ENCODE results near the gene KIT. TPM values are rescaled to one million over a fixed set of nuclear protein-coding genes. Genes with fewer than 3 reads are reported as not detected.
A peak's percentile ranks its signal among the peaks of the same experiment; 100 is the strongest.

KIT gene
- total RNA-seq, 5 donors from 2014 or later (not counting 1 experiment from before 2014, with no cell fraction given): 0.98 to 6.6 (median 3.6) TPM

DNA sequence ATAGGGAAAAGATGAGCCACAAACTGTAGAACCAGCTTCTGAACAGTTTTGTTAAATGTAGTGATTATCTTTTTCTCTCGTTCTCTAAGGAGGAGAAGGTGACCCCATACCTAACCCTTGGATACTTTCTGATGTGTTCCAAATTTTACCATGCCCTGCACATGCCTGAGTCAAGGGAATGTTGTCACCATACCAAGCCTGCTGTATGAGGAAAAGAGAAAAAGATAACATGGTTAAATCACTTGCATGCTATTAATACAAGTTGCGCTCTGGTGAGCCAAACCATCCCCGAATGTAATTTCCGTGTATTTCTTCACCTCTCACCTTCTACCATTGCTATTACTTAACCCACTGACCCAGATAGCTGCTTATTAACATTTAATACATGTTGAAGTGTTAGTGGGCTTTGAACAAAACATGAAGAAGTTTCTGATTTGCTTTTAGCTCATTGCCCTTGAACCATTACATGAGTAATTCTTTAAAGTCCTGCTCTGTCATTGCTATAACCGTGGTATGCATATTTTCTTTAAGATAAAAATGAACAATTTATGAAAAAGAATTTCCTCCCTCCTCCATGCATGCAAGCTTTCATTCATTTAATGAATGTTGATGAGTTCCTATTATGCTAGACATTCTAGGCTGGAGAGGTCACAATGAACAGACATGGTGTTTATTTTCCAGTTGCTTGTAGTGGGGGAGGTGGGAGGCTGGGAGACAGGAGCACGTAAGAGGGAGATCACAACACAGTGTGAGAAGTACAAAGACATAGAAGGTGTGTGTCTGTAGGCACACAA lies 13.6 kb upstream of the KIT start:
- Mint-ChIP-seq H3K4me1 (no peaks in the 10 kb centered on the region), H3K4me3 (no peak overlapping the region), H3K36me3 (no peaks in the 10 kb centered on the region), H3K27me3 (peaks cover 0 to 8% of the 10 kb centered on the region in 2 donors), H3K27ac (no peak overlapping the region), H3K9me3 (no peaks in the 10 kb centered on the region)
- ATAC-seq (replicated peaks in 1 of 4) (no peak), DNase-seq (no peak)
- ChIA-PET CTCF (no interaction called here), POLR2A (no interaction called here)
- 67% methylated on average over 1 of the region's 6 CpGs for WGBS (ENCODE audit: insufficient coverage)
- no peaks in the 10 kb centered on the region for H3K4me1 ChIP-seq (ENCODE audit: control insufficient read depth in 1 of 2, extremely low read depth in 1 of 2, insufficient read depth in 2 of 2, low read length in 2 of 2)
- no peak overlapping the region for H3K27ac ChIP-seq (ENCODE audit: low read length)
- no peaks in the 10 kb centered on the region for H3K9me3 ChIP-seq
- no peaks in the 10 kb centered on the region for H3K27me3 ChIP-seq (replicated peaks in 1 of 2; ENCODE audit: control insufficient read depth in 2 of 2, extremely low read depth in 1 of 2, insufficient read depth in 2 of 2, low read length in 1 of 2)
- H3K4me3 ChIP-seq (ENCODE audit: control insufficient read depth in 1 of 2, extremely low read depth in 1 of 2, low read length in 1 of 2): no peak overlapping the region
- H3K36me3 ChIP-seq (ENCODE audit: control insufficient read depth in 2 of 2, extremely low read depth in 1 of 2, insufficient read depth in 1 of 2, low read length in 1 of 2): no peaks in the 10 kb centered on the region

DNA sequence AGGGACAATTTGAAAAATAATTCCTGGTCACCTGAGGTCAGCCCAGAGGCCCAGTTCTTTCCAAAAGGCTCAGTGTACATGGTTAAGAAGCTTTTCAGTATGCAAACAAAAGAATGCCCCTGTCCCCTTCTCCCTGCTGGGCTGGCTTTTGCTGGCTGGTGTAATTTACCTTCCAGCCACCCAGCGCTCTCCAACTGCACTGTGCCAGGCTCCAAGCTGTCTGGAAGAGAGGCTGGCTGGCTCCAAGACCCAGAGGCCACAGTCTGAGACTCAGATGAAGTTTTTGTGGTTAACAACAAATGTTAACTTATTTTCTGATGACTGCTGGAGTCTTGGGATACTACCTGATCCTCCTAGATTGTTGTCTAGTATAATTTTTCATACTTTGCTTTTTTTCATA lies 11.9 kb upstream of the KIT start:
- Histone ChIP-seq H3K9me3 (no peaks in the 10 kb centered on the region), H3K4me1 (ENCODE audit: control insufficient read depth in 1 of 2, extremely low read depth in 1 of 2, insufficient read depth in 2 of 2, low read length in 2 of 2) (no peaks in the 10 kb centered on the region), H3K27me3 (replicated peaks in 1 of 2; ENCODE audit: control insufficient read depth in 2 of 2, extremely low read depth in 1 of 2, insufficient read depth in 2 of 2, low read length in 1 of 2) (no peaks in the 10 kb centered on the region), H3K27ac (ENCODE audit: low read length) (no peak overlapping the region), H3K4me3 (ENCODE audit: control insufficient read depth in 1 of 2, extremely low read depth in 1 of 2, low read length in 1 of 2) (no peak overlapping the region), H3K36me3 (ENCODE audit: control insufficient read depth in 2 of 2, extremely low read depth in 1 of 2, insufficient read depth in 1 of 2, low read length in 1 of 2) (no peaks in the 10 kb centered on the region)
- ATAC-seq (replicated peaks in 1 of 4) (no peak), DNase-seq (no peak)
- H3K4me3 Mint-ChIP-seq: no peak overlapping the region
- no peak overlapping the region for H3K27ac Mint-ChIP-seq
- no peaks in the 10 kb centered on the region for H3K9me3 Mint-ChIP-seq
- ChIA-PET POLR2A (no interaction called here), CTCF (no interaction called here)
- no peaks in the 10 kb centered on the region for H3K36me3 Mint-ChIP-seq
- peaks cover 0 to 12% of the 10 kb centered on the region in 2 donors for H3K27me3 Mint-ChIP-seq
- WGBS (ENCODE audit: insufficient coverage): no CpG with 5 or more reads among the region's 1 CpG
- H3K4me1 Mint-ChIP-seq: no peaks in the 10 kb centered on the region

DNA sequence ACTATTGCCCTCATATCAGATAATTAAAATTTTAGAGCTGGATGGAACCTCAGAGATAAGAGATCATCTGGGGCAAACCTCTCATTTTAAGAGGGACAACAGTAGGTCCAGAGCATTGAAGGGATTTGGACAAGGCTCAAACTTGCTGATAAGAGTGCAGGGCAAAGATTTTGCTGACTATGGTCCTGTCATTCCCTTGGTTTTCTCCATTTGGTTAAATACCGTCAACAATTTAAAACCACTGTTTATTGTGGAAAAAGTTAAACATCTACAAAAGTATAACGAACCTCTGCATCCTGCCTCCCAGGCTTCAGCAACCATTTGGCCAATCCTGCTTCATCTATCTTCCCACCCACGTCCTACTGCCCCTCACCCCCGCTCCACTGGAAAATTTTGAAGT lies 10.7 kb upstream of the KIT start:
- Histone ChIP-seq H3K4me3 (ENCODE audit: control insufficient read depth in 1 of 2, extremely low read depth in 1 of 2, low read length in 1 of 2) (no peak overlapping the region), H3K9me3 (no peaks in the 10 kb centered on the region), H3K4me1 (ENCODE audit: control insufficient read depth in 1 of 2, extremely low read depth in 1 of 2, insufficient read depth in 2 of 2, low read length in 2 of 2) (no peaks in the 10 kb centered on the region), H3K36me3 (ENCODE audit: control insufficient read depth in 2 of 2, extremely low read depth in 1 of 2, insufficient read depth in 1 of 2, low read length in 1 of 2) (no peaks in the 10 kb centered on the region), H3K27ac (ENCODE audit: low read length) (no peak overlapping the region), H3K27me3 (replicated peaks in 1 of 2; ENCODE audit: control insufficient read depth in 2 of 2, extremely low read depth in 1 of 2, insufficient read depth in 2 of 2, low read length in 1 of 2) (no peaks in the 10 kb centered on the region)
- Mint-ChIP-seq H3K9me3 (no peaks in the 10 kb centered on the region), H3K4me3 (no peak overlapping the region), H3K27me3 (peaks cover 0 to 12% of the 10 kb centered on the region in 2 donors), H3K4me1 (no peaks in the 10 kb centered on the region), H3K36me3 (no peaks in the 10 kb centered on the region), H3K27ac (no peak overlapping the region)
- POLR2A ChIA-PET: no interaction called here
- ATAC-seq (replicated peaks in 1 of 4) (no peak), DNase-seq (no peak)
- 100% methylated on average over 2 of the region's 4 CpGs for WGBS (ENCODE audit: insufficient coverage)
- CTCF ChIA-PET: no interaction called here

DNA sequence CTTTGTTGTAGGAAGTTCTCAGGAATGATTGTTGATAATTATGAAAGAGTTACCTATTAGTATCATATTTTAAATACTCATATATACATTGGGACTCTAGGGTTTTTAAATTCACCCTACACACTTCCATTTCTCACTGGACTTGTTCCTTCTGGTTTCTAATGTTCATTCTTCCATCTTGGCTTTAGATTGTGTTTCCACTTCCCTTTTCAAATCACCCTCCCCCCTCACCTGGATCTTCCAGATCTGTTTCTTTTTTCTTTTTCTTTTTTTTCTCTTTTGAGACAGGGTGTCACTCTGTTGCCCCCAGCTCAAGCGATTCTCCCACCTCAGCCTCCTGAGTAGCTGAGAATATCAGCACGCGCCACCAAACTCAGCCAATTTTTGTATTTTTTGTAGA lies 6.7 kb upstream of the KIT start:
- Histone ChIP-seq H3K9me3 (no peaks in the 10 kb centered on the region), H3K27me3 (replicated peaks in 1 of 2; ENCODE audit: control insufficient read depth in 2 of 2, extremely low read depth in 1 of 2, insufficient read depth in 2 of 2, low read length in 1 of 2) (no peaks in the 10 kb centered on the region), H3K27ac (ENCODE audit: low read length) (no peak overlapping the region), H3K4me3 (ENCODE audit: control insufficient read depth in 1 of 2, extremely low read depth in 1 of 2, low read length in 1 of 2) (no peak overlapping the region), H3K4me1 (ENCODE audit: control insufficient read depth in 1 of 2, extremely low read depth in 1 of 2, insufficient read depth in 2 of 2, low read length in 2 of 2) (no peaks in the 10 kb centered on the region), H3K36me3 (ENCODE audit: control insufficient read depth in 2 of 2, extremely low read depth in 1 of 2, insufficient read depth in 1 of 2, low read length in 1 of 2) (no peaks in the 10 kb centered on the region)
- no peaks in the 10 kb centered on the region for H3K9me3 Mint-ChIP-seq
- H3K4me1 Mint-ChIP-seq: no peaks in the 10 kb centered on the region
- ATAC-seq (replicated peaks in 1 of 4): no peak
- no peaks in the 10 kb centered on the region for H3K36me3 Mint-ChIP-seq
- H3K27me3 Mint-ChIP-seq: peaks cover 14 to 16% of the 10 kb centered on the region in 2 donors
- no peak overlapping the region for H3K27ac Mint-ChIP-seq
- POLR2A ChIA-PET: no interaction called here
- no peak overlapping the region for H3K4me3 Mint-ChIP-seq
- CTCF ChIA-PET: no interaction called here
- no CpG with 5 or more reads among the region's 3 CpGs for WGBS (ENCODE audit: insufficient coverage)
- DNase-seq: no peak

DNA sequence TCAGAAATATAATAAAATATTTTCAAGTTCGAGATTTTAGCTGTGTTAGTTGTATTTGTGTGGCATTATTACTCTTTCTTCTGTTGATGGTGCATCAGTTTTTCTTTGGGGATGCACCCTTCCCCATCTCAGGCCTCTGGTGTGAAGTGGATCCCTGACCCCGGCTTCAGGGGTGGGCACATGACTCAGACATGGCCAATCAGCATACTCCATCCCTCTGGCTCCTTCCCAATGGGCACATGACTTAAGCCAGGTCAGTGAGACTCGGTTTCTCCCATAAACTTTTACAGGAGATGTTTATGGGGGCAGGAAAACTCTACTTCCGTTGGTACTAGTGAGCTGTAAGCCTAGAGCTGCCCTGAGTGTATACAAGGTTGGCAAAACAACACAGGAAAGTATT lies 3.0 kb upstream of the KIT start:
- POLR2A ChIA-PET: no interaction called here
- H3K27me3 Mint-ChIP-seq: peaks cover 24 to 46% of the 10 kb centered on the region in 2 donors
- Histone ChIP-seq H3K4me1 (ENCODE audit: control insufficient read depth in 1 of 2, extremely low read depth in 1 of 2, insufficient read depth in 2 of 2, low read length in 2 of 2) (peaks cover 6 to 25% of the 10 kb centered on the region in 2 experiments), H3K36me3 (ENCODE audit: control insufficient read depth in 2 of 2, extremely low read depth in 1 of 2, insufficient read depth in 1 of 2, low read length in 1 of 2) (no peaks in the 10 kb centered on the region), H3K4me3 (ENCODE audit: control insufficient read depth in 1 of 2, extremely low read depth in 1 of 2, low read length in 1 of 2) (no peak overlapping the region), H3K27ac (ENCODE audit: low read length) (no peak overlapping the region), H3K27me3 (replicated peaks in 1 of 2; ENCODE audit: control insufficient read depth in 2 of 2, extremely low read depth in 1 of 2, insufficient read depth in 2 of 2, low read length in 1 of 2) (peaks cover 0 to 30% of the 10 kb centered on the region in 2 experiments), H3K9me3 (no peaks in the 10 kb centered on the region)
- CTCF ChIA-PET: interaction anchor here (0.6 to 1.1 kb wide), 4 partner anchors 28 to 1903 kb away, joined by 3 read pairs; no protein-coding TSS in a partner anchor
- ATAC-seq (replicated peaks in 1 of 4): no peak
- H3K4me1 Mint-ChIP-seq: peaks cover 8 to 12% (median 12%) of the 10 kb centered on the region in 3 donors
- no peak overlapping the region for H3K27ac Mint-ChIP-seq
- no peak for DNase-seq
- WGBS (ENCODE audit: insufficient coverage): no CpG with 5 or more reads among the region's 4 CpGs
- no peak overlapping the region for H3K4me3 Mint-ChIP-seq
- H3K9me3 Mint-ChIP-seq: no peaks in the 10 kb centered on the region
- no peaks in the 10 kb centered on the region for H3K36me3 Mint-ChIP-seq

DNA sequence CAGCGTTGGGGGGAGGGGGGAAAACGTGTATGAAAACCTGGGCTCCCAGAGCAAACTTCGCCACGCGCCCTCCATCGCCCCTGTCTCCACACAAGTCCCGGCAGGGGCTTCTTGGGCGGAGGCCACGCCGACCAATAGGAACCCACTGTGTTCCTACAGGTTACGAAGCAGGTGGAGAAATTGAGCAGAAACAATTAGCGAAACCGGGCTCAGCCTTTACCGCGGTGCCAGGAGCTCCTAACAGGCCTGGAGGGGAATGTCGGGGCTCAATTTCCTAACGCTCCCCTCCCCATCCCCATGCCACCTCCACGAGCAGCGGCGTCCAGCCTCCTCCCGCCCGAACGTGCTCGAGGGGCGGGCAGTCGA lies 589 bp upstream of the KIT start:
- WGBS (ENCODE audit: insufficient coverage): 13% methylated on average over 12 of the region's 26 CpGs
- Histone ChIP-seq H3K27ac (ENCODE audit: low read length) (no peak overlapping the region), H3K4me1 (ENCODE audit: control insufficient read depth in 1 of 2, extremely low read depth in 1 of 2, insufficient read depth in 2 of 2, low read length in 2 of 2) (peaks cover 8 to 25% of the 10 kb centered on the region in 2 experiments), H3K27me3 (replicated peaks in 1 of 2; ENCODE audit: control insufficient read depth in 2 of 2, extremely low read depth in 1 of 2, insufficient read depth in 2 of 2, low read length in 1 of 2) (peaks cover 0 to 35% of the 10 kb centered on the region in 2 experiments), H3K36me3 (ENCODE audit: control insufficient read depth in 2 of 2, extremely low read depth in 1 of 2, insufficient read depth in 1 of 2, low read length in 1 of 2) (no peaks in the 10 kb centered on the region), H3K9me3 (no peaks in the 10 kb centered on the region), H3K4me3 (ENCODE audit: control insufficient read depth in 1 of 2, extremely low read depth in 1 of 2, low read length in 1 of 2) (peak overlapping the region; percentile 25 to 89)
- ChIA-PET POLR2A (interaction anchor here in 1 of 2 donors (0.6 kb wide), 1 partner anchor 525 kb away, joined by 4 read pairs; no protein-coding TSS in a partner anchor), CTCF (no interaction called here)
- Mint-ChIP-seq H3K36me3 (no peaks in the 10 kb centered on the region), H3K4me1 (peaks cover 15 to 18% (median 17%) of the 10 kb centered on the region in 3 donors), H3K4me3 (peak overlapping the region; percentile 46 to 83 (median 75)), H3K27me3 (peaks cover 44 to 66% of the 10 kb centered on the region in 2 donors), H3K27ac (no peak overlapping the region), H3K9me3 (no peaks in the 10 kb centered on the region)
- ATAC-seq (replicated peaks in 1 of 4) (peak in 1 of 4 experiments; percentile 15), DNase-seq (no peak)

All from T-cell (primary cell).